Activated T-helper 9 cell treated with anti-CD3 and anti-CD28 coated beads, Interleukin-2, amount 50 U/mL, for 16 hours (primary cell): ENCODE data around the gene BAG5.
"Not testable (repeated sequence)": the region's sequence is repeated elsewhere in the genome, so short reads cannot be mapped to it uniquely, and the experiment has no call there.

Source experiments
- DNase-seq: peaks from one replicate; pipeline ENCODE4 v3.0.0-alpha.2; 2020; ENCODE audit warnings: low read depth

The BAG5 gene

GRCh38 chr14:103522649-103523574, 39.5 kb downstream of the BAG5 start, which contains the start of gene CKB:
CKB (minus strand) TSS chr14:103522830; CDS start chr14:103522493, 337 bp downstream.
- DNase-seq, result no peak

GRCh38 chr14:103521951-103522563, 40.4 kb downstream of the BAG5 start:
- no peak for DNase-seq

GRCh38 chr14:103521438-103521950, 41.0 kb downstream of the BAG5 start:
- no peak for DNase-seq

DNA sequence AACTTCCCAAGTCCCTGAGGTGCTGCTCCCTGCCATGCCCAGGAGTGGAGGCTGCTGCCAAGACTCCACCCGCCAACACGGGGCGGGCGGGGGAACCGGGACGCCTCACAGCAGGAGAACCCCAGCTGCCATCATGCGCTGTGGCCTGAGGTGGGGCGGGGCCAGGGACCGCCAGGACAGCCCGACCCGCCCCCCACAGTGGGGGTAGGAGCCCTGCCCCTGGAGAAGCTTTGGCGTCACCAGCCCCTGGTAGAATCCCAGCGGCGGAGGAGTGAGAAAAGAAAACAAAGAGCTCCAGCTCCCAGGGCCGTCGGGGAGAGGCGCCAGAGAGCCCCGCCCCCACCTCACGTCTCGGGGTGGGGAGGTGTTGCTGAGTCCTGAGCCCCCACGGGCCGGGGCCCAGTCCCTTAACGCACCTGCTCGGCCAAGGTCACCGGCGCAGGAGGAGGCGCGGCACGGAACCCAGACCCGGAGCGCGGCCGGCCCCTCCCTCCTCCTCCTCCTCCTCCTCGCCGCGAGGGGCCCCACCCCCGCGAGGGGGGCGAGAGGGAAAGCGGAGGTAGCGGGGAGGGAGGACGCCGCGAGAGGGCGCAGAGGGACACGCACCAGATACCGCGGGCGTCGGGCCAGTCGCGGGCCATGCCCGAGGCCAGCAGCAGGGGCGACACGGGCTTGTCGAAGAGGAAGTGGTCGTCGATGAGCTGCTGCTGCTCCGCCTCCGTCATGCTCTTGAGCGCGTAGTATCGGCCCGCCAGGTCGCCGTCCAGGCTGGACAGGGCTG, 41.6 kb downstream of the BAG5 start:
- peak; percentile 47 for DNase-seq

GRCh38 chr14:103520269-103520656, 42.2 kb downstream of the BAG5 start:
- no peak for DNase-seq

DNA sequence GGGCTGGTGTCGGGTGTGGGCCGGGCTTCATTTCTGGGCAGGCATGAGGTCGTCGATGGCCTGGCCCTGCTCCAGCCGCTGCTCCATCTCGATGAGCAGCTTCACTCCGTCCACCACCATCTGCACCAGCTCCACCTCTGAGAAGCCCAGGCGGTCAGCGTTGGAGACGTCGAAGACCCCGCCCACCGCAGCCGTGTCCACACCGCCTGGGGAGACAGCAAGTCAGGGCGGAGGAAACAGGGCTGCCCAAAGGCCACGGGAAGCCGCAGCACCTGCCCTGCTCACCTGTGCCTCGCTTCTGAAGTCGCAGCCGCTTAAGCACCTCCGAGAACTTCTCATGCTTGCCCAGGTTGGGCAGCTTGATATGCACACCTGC, 42.6 kb downstream of the BAG5 start:
- no peak for DNase-seq

- no peak for DNase-seq
Measured at GRCh38 chr14:103519043-103519836, 43.2 kb downstream of the BAG5 start.

DNA sequence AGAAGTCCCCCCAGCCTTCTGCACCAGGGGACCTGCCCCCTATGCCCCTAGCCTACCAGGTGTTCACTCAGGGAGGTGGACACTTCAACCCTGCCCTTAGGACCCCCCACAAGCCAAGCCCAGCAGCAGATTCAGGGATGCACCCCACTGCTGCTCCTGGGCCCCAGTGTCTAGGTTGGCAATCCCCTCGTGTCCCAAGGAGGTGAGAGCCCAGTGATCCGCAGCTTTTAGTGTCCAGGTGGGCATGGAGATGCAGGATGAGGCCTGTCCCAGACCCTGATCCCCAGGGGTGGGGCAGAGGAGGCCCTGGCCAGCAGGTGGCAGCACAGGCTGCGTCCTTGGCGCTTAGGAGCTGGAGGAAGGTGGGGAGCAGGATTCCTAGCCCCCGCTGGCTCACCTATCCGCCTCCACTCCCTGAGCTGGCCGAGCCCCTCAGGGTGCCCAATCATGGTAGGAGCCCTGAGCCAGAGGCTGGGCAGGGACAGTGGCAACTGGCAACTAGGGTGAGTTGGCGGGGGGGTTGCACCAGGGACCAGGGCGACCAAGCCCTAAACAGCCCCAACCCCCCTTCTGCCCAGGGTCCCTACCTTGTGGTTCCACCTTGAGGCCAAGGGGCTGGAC, 43.9 kb downstream of the BAG5 start:
- DNase-seq, result peak; percentile 38

DNA sequence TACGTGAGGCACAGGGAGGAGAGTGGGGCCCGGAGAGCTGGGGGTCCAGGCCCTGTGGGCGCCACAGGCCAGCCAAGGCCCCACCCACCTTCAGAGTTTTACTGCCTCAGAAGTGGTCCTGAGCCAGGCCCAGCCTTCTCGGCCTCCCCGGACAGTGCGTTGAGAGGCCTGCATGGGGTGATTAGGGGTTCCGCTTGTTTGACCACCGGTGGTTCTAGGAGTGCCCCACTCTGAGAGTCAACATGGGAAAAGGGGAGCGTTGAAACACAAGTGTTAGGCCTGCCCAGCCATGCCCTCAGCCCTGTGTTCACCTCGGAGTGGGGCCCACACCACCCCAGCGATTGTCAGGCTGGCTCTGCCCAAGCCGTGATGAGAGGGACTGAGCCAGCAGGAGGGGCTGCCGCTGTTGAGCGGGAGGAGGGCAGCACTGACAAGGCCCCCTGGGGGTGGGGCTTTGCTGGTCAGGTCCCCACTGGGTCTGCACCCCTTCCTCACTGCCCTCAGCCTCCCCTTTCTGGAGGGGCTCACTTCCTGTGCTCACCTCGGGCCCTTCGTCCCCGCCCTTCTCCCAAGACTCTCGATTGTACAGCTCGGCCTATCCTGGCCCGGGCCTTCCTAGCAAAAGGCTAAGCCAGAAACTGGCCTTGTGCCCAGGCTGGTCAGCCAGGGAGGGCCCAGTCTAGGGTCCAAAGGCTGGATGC, 44.6 kb downstream of the BAG5 start:
- no peak for DNase-seq

GRCh38 chr14:103517174-103517566, 45.3 kb downstream of the BAG5 start:
- no peak for DNase-seq

GRCh38 chr14:103516426-103517173, 45.9 kb downstream of the BAG5 start:
- no peak for DNase-seq

GRCh38 chr14:103514596-103515421, 47.6 kb downstream of the BAG5 start:
- no peak for DNase-seq

GRCh38 chr14:103512701-103513611, 49.5 kb downstream of the BAG5 start:
- no peak for DNase-seq

- DNase-seq, result not testable (repeated sequence)
Measured at GRCh38 chr14:103512180-103512579, 50.3 kb downstream of the BAG5 start.

DNA sequence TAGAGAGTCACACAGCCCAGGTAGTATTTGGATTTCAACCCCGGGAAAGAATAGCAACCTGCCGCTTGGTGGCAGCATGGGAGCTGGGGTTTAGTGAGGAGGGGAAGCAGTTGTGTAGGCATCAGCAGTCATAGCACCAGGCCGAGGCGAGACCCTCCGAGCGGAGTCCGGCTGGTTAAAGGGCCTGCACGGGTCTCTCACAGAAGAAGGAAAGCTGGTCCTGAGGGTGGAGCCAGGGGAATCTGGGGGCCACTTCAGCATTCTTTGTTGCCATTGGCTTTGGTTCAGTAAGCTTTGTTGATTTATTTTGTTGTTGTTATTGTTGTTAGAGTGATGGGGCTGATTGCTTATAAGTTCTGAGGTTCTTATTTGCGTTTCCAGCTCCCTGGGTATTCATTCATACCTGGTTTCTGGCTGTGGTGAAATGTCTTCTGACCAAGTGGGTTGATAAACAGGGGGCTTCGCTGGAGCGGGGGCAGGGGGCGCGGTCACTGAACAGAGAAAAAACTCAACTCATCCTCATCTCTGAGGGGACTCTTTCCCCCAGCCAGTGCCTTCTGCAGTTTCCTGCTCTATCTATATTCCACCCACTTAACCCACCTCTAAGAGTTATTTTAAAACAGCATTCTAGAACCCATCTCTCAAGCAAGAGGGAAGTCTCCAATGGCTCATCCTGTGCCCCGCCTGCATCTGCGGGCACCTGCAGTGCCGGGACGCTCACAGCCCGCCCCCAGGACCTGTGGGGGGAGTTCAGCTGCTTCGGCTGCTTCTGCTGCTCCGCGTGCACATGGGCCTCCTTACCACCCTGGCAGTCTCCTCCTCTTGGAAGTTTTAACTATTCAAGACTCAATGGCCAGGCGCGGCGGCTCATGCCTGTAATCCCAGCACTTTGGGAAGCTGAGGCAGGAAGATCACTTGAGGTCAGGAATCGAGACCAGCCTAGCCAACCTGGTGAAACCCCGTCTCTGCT, 51.4 kb downstream of the BAG5 start:
- no peak for DNase-seq
